ENCODE results near the gene ATG5.

- TF ChIP-seq EZH2 (IDR thresholded peaks at IDR 0.05; ENCODE audit: borderline replicate concordance) (no peak), CTCF (IDR thresholded peaks at IDR 0.05; ENCODE audit: poor library complexity) (no peak), EZH2phosphoT487 (IDR thresholded peaks at IDR 0.05; ENCODE audit: low read depth, severe bottlenecking, unreplicated experiment) (no peak)
These were observed 9.7 kb downstream of the ATG5 start for GRCh38 chr6:106315765-106316374.
